ENCODE data around the gene HJV. TPM values are rescaled to one million over a fixed set of nuclear protein-coding genes. Genes with fewer than 3 reads are reported as not detected.

HJV gene
- total RNA-seq, 1 experiment from 2014 or later = not detected

DNA sequence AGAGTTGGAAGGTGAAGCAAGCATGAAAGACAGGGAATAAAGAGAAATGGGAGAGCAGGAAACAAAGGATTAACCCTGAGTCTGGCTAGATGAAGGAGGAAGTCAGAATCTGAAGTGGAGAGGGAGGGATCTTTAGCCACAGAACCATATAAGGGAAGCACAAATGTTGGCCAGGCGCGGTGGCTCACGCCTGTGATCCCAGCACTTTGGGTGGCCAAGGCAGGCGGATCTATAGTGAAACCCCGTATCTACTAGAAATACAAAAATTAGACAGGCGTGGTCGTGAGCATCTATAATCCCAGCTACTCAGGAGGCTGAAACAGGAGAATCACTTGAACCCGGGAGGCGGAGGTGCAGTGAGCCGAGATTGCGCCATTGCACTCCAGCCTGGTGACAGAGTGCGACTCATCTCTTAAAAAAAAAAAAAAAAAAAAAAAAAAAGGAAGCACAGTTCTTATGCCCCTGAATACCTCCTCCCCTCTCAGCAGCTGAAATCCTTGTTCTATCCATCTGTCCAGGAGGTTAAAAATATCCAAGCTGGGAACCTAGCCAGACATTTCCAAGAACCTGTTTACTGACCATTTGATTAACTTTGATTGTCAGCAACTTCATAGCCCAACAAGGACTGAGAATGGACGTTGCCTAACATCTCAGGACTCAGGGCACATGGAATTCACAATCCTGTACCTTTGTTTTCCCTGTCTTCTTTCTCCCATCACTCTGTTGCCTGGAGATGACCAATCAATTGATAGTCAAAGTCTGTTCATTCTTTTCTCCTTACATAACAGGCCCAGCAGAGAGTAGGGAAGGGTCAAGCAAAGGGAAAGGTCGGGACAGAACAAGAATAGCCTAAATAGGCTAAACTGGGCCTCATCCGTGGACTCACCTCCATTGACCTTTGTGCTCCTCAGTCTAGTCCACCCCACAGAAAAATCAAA is 35.8 kb downstream of the HJV start:
- H3K27ac Mint-ChIP-seq = peak overlapping the region in 2 of 3 experiments; percentile 0 to 78; a peak in 4 of 7 replicates
- H3K9ac ChIP-seq (ENCODE audit: extremely low read depth, insufficient read length, low read length) = no peak overlapping the region
- no CpG with 5 or more reads among the region's 15 CpGs for WGBS (ENCODE audit: extremely low coverage, insufficient read length, low lambda C conversion rate)
- H3K23me2 ChIP-seq (ENCODE audit: insufficient read length, low read depth, low read length, poor library complexity, severe bottlenecking) = no peaks in the 10 kb centered on the region
- no peak overlapping the region for H3K23ac ChIP-seq (ENCODE audit: insufficient read length, low read depth, low read length)
- H4K8ac ChIP-seq (replicated peaks; ENCODE audit: insufficient read length, low read depth, low read length) = no peak overlapping the region
- no peak overlapping the region for H2AFZ ChIP-seq (ENCODE audit: low read length)
- no peak overlapping the region for H3K27ac ChIP-seq (ENCODE audit: insufficient read length, low read depth, low read length)
- no peak overlapping the region; a peak in 1 of 5 replicates for H3K4me3 Mint-ChIP-seq
- no peak overlapping the region for H3K56ac ChIP-seq (ENCODE audit: insufficient read length, low read depth, low read length)
- no peak overlapping the region for H2BK15ac ChIP-seq (ENCODE audit: low read depth, low read length)
- H3K4me1 ChIP-seq (ENCODE audit: insufficient read depth, low read length) = peaks cover 9% of the 10 kb centered on the region; the same call in 1 of the 2 replicates
- no peaks in the 10 kb centered on the region for H3K36me3 Mint-ChIP-seq (ENCODE audit: insufficient read depth in 1 of 3, low read depth in 3 of 3)
- peak overlapping the region; percentile 32; the same call in 1 of the 2 replicates for H3K14ac ChIP-seq (ENCODE audit: insufficient read depth, low read length)
- H3K9me3 ChIP-seq (ENCODE audit: control insufficient read depth, low read depth, low read length) = no peaks in the 10 kb centered on the region
- no peaks in the 10 kb centered on the region for H3K27me3 ChIP-seq (ENCODE audit: insufficient read depth, low read length)
- H3K79me1 ChIP-seq (ENCODE audit: insufficient read depth, low read depth, low read length, poor library complexity, severe bottlenecking) = no peaks in the 10 kb centered on the region
- no peak overlapping the region for H2AK5ac ChIP-seq (ENCODE audit: insufficient read length, low read length)
- H3T11ph ChIP-seq (ENCODE audit: low read length) = no peak overlapping the region
- H4K20me1 ChIP-seq (ENCODE audit: control insufficient read depth, insufficient read depth, insufficient read length) = no peaks in the 10 kb centered on the region
- H2BK120ac ChIP-seq (ENCODE audit: low read depth, low read length, poor library complexity, severe bottlenecking) = no peak overlapping the region
- H2BK20ac ChIP-seq (ENCODE audit: low read depth, low read length, poor library complexity, severe bottlenecking) = no peak overlapping the region
- peak overlapping the region; percentile 33 for H3K18ac ChIP-seq (ENCODE audit: insufficient read length, low read depth, low read length)
- H4K91ac ChIP-seq (ENCODE audit: insufficient read length, low read depth, low read length) = no peak overlapping the region
- peak overlapping the region; percentile 52 for H2BK12ac ChIP-seq (ENCODE audit: insufficient read length, low read depth, low read length)
- TF ChIP-seq, protein P1, sequence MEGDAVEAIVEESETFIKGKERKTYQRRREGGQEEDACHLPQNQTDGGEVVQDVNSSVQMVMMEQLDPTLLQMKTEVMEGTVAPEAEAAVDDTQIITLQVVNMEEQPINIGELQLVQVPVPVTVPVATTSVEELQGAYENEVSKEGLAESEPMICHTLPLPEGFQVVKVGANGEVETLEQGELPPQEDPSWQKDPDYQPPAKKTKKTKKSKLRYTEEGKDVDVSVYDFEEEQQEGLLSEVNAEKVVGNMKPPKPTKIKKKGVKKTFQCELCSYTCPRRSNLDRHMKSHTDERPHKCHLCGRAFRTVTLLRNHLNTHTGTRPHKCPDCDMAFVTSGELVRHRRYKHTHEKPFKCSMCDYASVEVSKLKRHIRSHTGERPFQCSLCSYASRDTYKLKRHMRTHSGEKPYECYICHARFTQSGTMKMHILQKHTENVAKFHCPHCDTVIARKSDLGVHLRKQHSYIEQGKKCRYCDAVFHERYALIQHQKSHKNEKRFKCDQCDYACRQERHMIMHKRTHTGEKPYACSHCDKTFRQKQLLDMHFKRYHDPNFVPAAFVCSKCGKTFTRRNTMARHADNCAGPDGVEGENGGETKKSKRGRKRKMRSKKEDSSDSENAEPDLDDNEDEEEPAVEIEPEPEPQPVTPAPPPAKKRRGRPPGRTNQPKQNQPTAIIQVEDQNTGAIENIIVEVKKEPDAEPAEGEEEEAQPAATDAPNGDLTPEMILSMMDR (conservative IDR thresholded peaks at IDR 0.05) = no peak
- no peaks in the 10 kb centered on the region for H3K79me2 ChIP-seq (ENCODE audit: insufficient read depth, low read length)
- H4K5ac ChIP-seq (ENCODE audit: insufficient read length, low read depth, low read length) = no peak overlapping the region
- H3K4ac ChIP-seq (ENCODE audit: low read depth, low read length) = no peak overlapping the region
- H3K9me3 Mint-ChIP-seq = no peaks in the 10 kb centered on the region
- peaks cover 23 to 28% of the 10 kb centered on the region in 2 experiments for H3K4me1 Mint-ChIP-seq
- no peak for DNase-seq
- H2BK5ac ChIP-seq (ENCODE audit: insufficient read length, low read length) = no peak overlapping the region
- H3K4me2 ChIP-seq (ENCODE audit: insufficient read depth, insufficient read length, low read length) = no peak overlapping the region
- H3K27me3 Mint-ChIP-seq (ENCODE audit: low read depth) = peaks cover 5% of the 10 kb centered on the region

Data from H9 (cell line).